ENCODE measurements around the gene RPS21.
"Not testable (repeated sequence)": the region's sequence is repeated elsewhere in the genome, so short reads cannot be mapped to it uniquely, and the experiment has no call there.

The RPS21 gene

DNA sequence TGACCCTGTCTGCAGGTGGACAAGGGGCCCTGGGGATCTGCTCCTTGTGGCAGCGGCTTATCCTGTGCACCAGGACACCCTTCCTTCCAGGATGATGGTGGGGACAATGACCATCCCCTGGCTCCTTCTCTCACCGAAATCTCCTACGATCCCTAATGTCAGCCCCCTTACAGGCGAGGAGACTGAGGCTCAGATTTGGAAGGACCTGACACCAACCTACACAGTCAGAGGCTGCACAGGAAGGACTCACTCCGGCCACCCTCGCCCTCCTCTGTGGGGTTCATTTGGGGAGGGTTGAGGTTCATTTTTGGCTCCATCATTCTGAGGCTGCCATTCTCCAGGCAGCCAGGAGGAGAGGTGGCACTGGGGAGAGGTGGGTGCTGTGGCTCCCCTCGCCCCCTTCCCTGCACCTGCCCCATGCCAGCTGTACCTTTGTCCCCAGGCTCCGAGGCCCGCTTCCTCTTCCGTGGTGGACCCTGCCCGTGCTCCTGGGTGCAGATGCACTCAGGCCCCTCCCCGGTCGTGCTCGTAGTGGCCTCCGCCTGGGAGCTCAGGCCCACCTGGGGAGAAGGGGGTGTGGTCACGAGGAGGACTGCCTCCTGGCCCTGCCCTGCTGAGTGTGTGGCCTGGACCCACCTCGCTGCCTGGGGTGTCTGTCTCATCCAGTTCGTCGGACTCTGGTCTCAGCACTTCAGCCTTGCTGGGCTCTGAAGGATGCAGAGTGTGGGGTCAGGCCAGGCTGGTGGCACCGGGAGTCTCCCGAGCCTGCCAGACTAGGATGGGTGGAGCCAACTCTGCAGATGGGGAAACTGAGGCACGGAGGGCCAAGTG, 25.5 kb downstream of the RPS21 start:
- no peak for DNase-seq

GRCh38 chr20:62413025-62413570, 26.2 kb downstream of the RPS21 start:
- no peak for DNase-seq

- no peak for DNase-seq
Observed at GRCh38 chr20:62413896-62414481, 27.1 kb downstream of the RPS21 start.

- no peak for DNase-seq
Observed at GRCh38 chr20:62415354-62416111, 28.6 kb downstream of the RPS21 start.

DNA sequence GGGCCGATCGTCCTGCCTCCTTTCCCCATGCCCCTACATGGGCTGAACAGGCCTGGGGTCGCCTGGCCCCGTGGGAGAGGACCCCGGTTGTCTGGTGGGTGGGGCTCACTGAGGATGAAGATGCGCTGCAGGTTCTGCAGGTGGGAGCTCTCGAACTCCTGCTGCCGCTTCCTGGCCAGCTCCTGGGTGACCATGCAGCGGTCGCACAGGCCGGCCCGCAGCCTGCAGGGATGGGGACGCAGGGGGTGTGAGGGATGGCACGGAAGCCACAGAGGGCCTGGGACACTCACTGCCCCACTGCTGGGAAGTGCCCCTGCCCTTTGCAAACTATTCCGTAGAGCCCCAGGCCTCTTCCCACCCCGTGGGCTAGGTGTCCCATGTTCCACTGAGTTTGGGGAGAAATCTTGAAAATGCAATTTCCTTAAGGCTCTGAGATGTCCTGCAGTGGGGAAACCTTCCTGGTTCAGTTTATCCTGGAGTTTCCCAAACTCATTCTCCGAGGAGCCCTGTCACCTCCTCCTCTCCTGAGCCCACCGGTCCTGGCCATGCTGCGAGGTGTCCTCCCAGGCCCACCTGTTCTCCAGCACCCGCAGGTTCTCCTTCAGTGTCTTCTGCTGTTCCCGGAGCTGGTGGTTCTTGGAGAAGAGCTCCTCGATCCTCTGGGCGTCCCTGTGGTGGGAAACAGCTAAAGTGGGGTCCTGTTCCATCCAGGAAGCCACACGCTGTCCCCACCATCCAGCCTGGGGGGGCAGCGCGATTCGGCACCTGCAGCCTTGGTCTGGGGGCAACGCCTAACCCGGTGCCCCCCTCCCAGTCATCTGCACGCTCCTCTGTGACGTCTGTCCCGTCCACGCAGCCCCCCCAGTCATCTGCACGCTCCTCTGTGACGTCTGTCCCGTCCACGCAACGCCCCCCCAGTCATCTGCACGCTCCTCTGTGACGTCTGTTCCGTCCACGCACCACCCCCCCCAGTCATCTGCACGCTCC, 30.0 kb downstream of the RPS21 start:
- no peak for DNase-seq

GRCh38 chr20:62417981-62418708, 31.2 kb downstream of the RPS21 start:
- DNase-seq, result no peak

- no peak for DNase-seq
Observed at GRCh38 chr20:62418709-62419487, 32.0 kb downstream of the RPS21 start.

DNA sequence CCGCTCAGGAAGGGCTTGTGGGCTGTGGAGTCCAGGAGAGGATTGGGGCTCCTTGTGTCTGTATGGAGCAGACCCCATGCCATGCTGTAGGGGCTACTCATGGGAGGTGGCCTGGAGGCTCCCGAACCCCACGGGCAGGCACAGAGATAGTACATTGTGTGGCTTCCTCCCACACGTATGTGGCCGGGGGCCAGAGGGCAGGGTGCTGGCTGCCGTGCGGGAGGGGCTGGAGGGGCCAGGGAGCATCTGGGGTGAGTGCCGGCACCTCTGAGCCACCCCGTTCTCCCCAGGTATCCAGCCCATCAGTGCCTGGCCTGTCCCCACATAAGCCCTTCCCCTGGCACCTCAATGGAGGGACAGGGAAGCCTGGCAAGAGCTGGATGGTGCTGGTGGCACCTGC, 32.9 kb downstream of the RPS21 start:
- DNase-seq, result no peak

GRCh38 chr20:62420846-62421715, 34.2 kb downstream of the RPS21 start:
- DNase-seq, result no peak

DNA sequence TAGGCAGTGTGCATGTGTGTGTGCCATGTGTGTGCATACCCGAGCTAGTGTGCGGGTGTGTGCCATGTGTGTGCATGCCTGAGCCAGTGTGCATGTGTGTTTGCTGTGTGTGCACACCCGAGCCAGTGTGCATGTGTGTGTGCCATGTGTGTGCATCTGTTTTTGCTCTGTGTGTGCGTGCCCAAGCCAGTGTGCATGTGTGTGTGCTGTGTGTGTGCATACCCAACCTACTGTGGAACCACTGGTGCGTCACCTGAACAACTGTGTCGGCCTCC, 34.8 kb downstream of the RPS21 start:
- DNase-seq, result no peak

- no peak for DNase-seq
Observed at GRCh38 chr20:62422636-62423325, 35.9 kb downstream of the RPS21 start.

GRCh38 chr20:62423326-62423706, 36.4 kb downstream of the RPS21 start:
- DNase-seq, result no peak

GRCh38 chr20:62424249-62425107, 37.6 kb downstream of the RPS21 start:
- DNase-seq, result no peak

DNA sequence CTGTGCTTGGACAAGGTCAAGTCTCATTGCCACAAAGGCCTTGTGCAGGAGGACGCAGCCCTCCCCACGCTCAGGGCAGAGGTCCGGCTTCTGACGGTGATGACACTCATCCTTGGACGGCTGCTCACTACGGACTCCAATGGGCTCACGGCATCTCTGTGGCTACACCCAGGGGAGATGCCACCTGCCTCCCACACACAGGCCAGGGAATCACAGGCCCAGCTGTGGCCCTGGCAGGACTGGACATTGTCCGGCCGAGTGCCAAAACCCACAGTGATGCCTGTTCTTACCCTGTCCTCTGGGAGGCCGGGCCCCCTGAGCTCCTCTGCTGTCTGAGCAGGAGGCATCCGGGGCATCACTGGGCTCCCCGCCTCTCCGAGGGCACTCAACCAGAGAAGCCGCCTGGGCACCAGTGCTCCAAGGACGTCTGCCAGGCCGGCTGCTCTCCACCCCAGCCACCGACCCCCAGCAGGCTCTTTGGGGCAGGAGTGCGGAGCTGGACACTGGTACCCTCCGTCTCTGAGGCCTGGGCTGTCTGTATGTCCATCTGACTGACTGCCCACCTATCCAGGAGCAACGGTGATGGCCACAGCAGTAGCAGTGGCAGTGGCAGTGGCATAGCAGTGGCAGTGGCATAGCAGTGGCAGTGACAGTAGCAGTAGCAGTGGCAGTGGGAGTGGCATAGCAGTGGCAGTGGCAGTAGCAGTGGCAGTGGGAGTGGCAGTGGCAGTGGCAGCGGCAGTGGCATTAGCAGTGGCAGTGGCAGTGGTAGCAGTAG, 38.6 kb downstream of the RPS21 start:
- DNase-seq, result no peak

DNA sequence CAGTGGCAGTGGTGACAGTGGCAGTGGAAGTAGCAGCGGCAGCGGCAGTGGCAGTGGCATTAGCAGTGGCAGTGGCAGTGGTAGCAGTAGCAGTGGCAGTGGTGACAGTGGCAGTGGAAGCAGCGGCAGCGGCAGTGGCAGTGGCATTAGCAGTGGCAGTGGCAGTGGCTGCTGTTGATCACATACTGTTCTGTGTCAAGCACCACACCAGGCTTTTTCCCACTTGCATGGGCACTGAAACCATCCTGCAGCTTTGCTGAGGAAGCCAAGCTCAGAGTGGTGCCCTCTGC, 39.1 kb downstream of the RPS21 start:
- DNase-seq, result not testable (repeated sequence)

DNA sequence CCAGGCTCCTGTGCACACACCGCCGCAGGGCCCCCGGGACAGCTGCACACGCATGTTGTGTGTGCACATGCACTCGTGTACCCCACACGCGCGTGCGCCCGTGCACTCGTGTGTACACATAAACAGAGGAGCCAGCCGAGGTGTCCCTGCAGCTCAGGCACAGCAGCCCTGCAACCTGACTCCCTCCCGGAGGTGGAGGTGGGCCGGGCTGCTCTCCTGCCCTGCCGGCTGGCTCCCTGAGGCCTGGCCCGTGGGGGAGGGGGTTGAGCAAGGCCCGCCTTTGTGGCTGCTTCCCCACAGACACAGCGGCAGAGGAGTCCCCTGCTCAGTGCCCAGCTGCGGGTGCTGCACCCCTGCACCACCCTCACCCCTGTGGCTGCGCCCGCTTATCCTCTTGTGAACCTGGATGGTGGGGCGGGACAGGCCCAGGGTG, 39.8 kb downstream of the RPS21 start:
- no peak for DNase-seq

DNA sequence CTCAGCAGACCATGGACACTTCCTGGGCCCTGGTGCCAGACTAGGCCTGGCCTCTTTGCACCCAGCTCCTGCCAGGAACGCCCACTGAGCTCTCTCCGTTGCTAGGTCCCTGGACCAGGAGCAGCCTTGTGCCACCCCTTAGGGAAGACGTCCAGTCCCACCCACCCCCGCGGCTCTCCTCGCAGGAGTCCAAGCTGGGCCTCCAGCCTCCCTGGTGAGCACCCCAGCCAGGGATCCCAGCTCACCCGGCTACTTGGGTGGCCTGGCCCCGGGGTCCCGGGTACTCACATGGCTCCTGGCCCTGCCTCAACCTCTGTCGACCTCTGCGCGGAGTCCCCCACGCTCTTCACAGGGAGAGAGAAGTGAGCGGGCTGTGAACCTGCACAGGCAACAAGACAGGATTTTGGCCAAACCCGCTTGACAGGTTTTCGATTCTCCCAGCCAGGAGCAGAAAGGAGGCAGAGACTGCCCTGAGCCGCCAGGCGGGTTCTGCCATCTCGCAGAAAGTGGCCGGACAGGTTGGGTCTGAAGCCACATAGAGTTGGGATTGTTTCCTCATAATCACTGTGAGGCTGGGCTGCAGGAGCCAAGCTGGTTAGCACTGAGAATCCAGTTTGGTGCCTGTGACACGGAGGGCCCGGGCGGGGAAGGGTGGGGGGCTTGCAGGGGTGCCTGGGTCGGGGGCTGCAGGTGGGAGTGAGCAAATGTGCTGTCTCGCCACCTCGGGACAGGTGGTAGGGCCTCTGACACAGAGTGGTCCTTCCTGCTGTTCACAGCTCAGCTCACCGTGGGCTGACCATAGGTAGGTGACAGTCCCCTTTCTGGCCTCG, 40.5 kb downstream of the RPS21 start, which contains the start of gene RBBP8NL:
TSS of gene RBBP8NL (minus strand) at position 368 of the 830 bp plus-strand sequence. CDS start 7,892 bp downstream, outside the sequence.
- DNase-seq, result no peak
